Measurements from ENCODE around the gene ADCY5.

DNA sequence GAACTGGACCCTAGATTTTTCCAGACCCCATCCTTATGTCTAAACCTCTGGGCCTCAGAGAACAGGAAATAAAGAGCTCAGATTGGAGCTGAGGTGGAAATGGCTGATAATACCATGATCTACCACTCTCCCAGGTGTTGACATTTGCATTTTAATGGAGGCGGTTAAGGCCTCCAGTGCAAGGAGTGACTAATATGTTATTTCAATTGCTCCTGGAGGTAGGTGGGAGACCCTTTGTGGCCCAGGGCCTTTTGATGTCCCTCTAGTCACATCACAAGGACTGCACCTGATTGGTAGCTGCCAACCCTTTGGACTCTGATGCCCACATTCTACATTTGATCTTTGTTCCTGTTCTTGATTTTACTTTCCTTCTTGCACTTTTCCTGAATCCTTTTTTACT is 9.0 kb upstream of the ADCY5 start:
- TF ChIP-seq, protein P1, sequence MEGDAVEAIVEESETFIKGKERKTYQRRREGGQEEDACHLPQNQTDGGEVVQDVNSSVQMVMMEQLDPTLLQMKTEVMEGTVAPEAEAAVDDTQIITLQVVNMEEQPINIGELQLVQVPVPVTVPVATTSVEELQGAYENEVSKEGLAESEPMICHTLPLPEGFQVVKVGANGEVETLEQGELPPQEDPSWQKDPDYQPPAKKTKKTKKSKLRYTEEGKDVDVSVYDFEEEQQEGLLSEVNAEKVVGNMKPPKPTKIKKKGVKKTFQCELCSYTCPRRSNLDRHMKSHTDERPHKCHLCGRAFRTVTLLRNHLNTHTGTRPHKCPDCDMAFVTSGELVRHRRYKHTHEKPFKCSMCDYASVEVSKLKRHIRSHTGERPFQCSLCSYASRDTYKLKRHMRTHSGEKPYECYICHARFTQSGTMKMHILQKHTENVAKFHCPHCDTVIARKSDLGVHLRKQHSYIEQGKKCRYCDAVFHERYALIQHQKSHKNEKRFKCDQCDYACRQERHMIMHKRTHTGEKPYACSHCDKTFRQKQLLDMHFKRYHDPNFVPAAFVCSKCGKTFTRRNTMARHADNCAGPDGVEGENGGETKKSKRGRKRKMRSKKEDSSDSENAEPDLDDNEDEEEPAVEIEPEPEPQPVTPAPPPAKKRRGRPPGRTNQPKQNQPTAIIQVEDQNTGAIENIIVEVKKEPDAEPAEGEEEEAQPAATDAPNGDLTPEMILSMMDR (conservative IDR thresholded peaks at IDR 0.05) = no peak
- TF ChIP-seq EZH2 (IDR thresholded peaks at IDR 0.05; ENCODE audit: low read depth) = no peak
